Loucy (cell line): ENCODE results near the gene TESMIN.

Source experiments
- H2AFZ ChIP-seq: fragments of 200-600 bp; sonication (generic); 2 replicates; pipeline ENCODE4 v1.6.0; 2016; ENCODE audit warnings: antibody characterized with exemption, mild to moderate bottlenecking, low read length, moderate library complexity
- H3F3A ChIP-seq: fragments of 200-600 bp; 2 replicates; pipeline ENCODE4 v1.6.0; 2016; ENCODE audit warnings: antibody characterized with exemption, low read depth, mild to moderate bottlenecking
- H3K27me3 ChIP-seq: fragments of 200-600 bp; sonication (generic); 2 replicates; pipeline ENCODE4 v1.6.1; 2014; ENCODE audit warnings: low read length, mild to moderate bottlenecking; ENCODE audit not compliant: insufficient read depth, poor library complexity, severe bottlenecking
- H3K36me3 ChIP-seq: fragments of 200-600 bp; sonication (generic); 2 replicates; pipeline ENCODE4 v1.6.1; 2016; ENCODE audit warnings: low read length; ENCODE audit not compliant: insufficient read depth
- H3K4me1 ChIP-seq: fragments of 200-600 bp; sonication (generic); 2 replicates; pipeline ENCODE4 v1.5.1; 2014; ENCODE audit warnings: low read length, mild to moderate bottlenecking; ENCODE audit not compliant: insufficient read depth, poor library complexity, severe bottlenecking
- H3K4me2 ChIP-seq: fragments of 200-600 bp; sonication (generic); 2 replicates; pipeline ENCODE4 v1.6.0; 2014; ENCODE audit warnings: antibody characterized with exemption, low read length, low read depth, mild to moderate bottlenecking; ENCODE audit not compliant: poor library complexity, severe bottlenecking
- H3K4me3 ChIP-seq: fragments of 200-600 bp; sonication (generic); 2 replicates; pipeline ENCODE4 v1.5.1; 2014; ENCODE audit warnings: low read length, mild to moderate bottlenecking, mixed read lengths; ENCODE audit not compliant: poor library complexity, severe bottlenecking
- H3K79me2 ChIP-seq: fragments of 200-600 bp; sonication (generic); 2 replicates; pipeline ENCODE4 v1.6.1; 2014; ENCODE audit warnings: low read length; ENCODE audit not compliant: insufficient read depth
- H3K9ac ChIP-seq: fragments of 200-600 bp; sonication (generic); 2 replicates; pipeline ENCODE4 v1.6.0; 2014; ENCODE audit warnings: mild to moderate bottlenecking, low read depth, low read length, moderate library complexity; ENCODE audit not compliant: poor library complexity, severe bottlenecking
- H3K9me2 ChIP-seq: fragments of 200-600 bp; sonication (generic); replicated peaks from 2 replicates; pipeline ENCODE4 v1.6.1; 2016; ENCODE audit warnings: low read depth, low read length, mixed read lengths
- H3K9me3 ChIP-seq: fragments of 200-600 bp; sonication (generic); 2 replicates; pipeline ENCODE4 v1.6.1; 2014; ENCODE audit warnings: mild to moderate bottlenecking, antibody characterized with exemption, low read length, low read depth; ENCODE audit not compliant: insufficient read depth
- H4K20me1 ChIP-seq: fragments of 200-600 bp; sonication (generic); 2 replicates; pipeline ENCODE4 v1.6.0; 2014; ENCODE audit warnings: antibody characterized with exemption, low read length, mild to moderate bottlenecking; ENCODE audit not compliant: insufficient read depth, poor library complexity, severe bottlenecking
- EZH2phosphoT487 ChIP-seq: fragments of 200-600 bp; IDR thresholded peaks from 2 replicates; pipeline ENCODE4 v1.6.1; 2018; ENCODE audit warnings: antibody characterized with exemption, mild to moderate bottlenecking, moderate library complexity, borderline replicate concordance
- TF ChIP-seq, protein P1 (sequence below): fragments of 200-600 bp; sonication (generic); conservative IDR thresholded peaks from 2 replicates; pipeline ENCODE4 v1.5.1; 2014; ENCODE audit warnings: mild to moderate bottlenecking, antibody characterized with exemption, low read length

Gene TESMIN

DNA sequence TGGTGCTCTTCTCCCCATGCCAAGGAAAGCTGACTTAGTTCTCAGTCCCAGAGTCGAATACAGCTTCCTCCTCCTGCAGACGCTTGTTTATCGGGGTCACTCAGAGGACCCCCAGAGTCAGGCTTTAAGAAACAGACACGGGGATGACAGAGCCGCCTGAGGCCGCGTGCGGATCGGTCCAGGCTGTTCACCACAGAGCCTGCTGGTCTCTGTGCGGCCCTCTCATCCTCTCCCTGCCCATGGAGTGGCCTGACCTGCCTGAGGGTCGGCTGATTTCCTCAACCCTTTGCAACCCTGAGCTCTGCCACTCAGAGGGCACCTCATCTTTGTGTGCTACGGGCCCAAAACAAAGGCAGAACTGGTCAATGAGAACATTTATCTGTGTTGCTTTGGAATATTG, 64.8 kb downstream of the TESMIN start:
- Histone ChIP-seq H3K9me3 (no peaks in the 10 kb centered on the region), H3K4me3 (no peak overlapping the region), H3K36me3 (no peaks in the 10 kb centered on the region), H3K4me1 (peaks cover 14% of the 10 kb centered on the region), H3K79me2 (no peaks in the 10 kb centered on the region), H3K4me2 (no peak overlapping the region), H3K27me3 (no peaks in the 10 kb centered on the region), H3K9ac (no peak overlapping the region), H3F3A (no peaks in the 10 kb centered on the region), H2AFZ (no peak overlapping the region), H4K20me1 (no peaks in the 10 kb centered on the region), H3K9me2 (no peaks in the 10 kb centered on the region)
- TF ChIP-seq EZH2phosphoT487 = no peak
- TF ChIP-seq, protein P1, sequence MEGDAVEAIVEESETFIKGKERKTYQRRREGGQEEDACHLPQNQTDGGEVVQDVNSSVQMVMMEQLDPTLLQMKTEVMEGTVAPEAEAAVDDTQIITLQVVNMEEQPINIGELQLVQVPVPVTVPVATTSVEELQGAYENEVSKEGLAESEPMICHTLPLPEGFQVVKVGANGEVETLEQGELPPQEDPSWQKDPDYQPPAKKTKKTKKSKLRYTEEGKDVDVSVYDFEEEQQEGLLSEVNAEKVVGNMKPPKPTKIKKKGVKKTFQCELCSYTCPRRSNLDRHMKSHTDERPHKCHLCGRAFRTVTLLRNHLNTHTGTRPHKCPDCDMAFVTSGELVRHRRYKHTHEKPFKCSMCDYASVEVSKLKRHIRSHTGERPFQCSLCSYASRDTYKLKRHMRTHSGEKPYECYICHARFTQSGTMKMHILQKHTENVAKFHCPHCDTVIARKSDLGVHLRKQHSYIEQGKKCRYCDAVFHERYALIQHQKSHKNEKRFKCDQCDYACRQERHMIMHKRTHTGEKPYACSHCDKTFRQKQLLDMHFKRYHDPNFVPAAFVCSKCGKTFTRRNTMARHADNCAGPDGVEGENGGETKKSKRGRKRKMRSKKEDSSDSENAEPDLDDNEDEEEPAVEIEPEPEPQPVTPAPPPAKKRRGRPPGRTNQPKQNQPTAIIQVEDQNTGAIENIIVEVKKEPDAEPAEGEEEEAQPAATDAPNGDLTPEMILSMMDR = no peak

DNA sequence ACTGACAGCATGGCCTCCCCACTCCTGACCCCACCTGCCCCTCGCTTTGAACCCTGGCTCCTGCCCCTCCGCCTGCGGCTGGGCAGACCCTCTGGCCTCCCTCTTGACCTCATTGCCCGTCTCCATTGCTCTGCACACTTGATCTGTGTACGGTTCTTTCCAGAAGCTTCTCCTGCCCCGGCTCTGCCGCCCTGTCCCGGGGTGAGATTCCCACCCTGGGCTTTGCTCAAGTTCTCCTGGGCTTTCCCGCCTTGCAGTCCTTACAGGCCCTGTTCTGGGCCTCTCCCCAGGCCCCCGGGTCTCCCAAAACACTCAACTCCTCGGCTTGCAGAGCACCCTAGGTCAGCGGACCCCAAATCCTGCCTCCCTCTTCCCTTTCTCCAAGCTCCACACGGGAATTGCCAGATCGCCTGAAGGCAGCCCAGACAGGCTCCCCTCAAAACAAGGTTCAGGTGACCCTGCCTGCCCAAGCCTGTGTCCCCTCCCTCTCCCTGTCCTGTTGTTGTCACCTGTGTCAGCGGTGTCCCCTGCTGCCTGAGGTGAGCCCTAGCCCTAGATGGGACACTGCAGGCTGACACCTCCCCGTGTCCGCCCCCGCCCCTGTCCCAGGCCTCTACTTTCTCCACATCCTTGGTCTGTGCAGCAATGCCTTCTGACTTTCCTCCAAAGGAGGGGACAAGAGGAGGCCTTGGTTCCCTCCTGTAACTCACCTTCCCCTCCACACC, 65.5 kb downstream of the TESMIN start:
- H3K79me2 ChIP-seq = no peaks in the 10 kb centered on the region
- H2AFZ ChIP-seq = no peak overlapping the region
- no peaks in the 10 kb centered on the region for H4K20me1 ChIP-seq
- H3K9me3 ChIP-seq = no peaks in the 10 kb centered on the region
- no peaks in the 10 kb centered on the region for H3F3A ChIP-seq
- no peak overlapping the region for H3K4me2 ChIP-seq
- no peak overlapping the region for H3K4me3 ChIP-seq
- H3K9ac ChIP-seq = no peak overlapping the region
- no peaks in the 10 kb centered on the region for H3K36me3 ChIP-seq
- no peaks in the 10 kb centered on the region for H3K27me3 ChIP-seq
- H3K9me2 ChIP-seq = no peaks in the 10 kb centered on the region
- peaks cover 10% of the 10 kb centered on the region for H3K4me1 ChIP-seq
- no peak for TF ChIP-seq EZH2phosphoT487
- TF ChIP-seq, protein P1 = no peak

DNA sequence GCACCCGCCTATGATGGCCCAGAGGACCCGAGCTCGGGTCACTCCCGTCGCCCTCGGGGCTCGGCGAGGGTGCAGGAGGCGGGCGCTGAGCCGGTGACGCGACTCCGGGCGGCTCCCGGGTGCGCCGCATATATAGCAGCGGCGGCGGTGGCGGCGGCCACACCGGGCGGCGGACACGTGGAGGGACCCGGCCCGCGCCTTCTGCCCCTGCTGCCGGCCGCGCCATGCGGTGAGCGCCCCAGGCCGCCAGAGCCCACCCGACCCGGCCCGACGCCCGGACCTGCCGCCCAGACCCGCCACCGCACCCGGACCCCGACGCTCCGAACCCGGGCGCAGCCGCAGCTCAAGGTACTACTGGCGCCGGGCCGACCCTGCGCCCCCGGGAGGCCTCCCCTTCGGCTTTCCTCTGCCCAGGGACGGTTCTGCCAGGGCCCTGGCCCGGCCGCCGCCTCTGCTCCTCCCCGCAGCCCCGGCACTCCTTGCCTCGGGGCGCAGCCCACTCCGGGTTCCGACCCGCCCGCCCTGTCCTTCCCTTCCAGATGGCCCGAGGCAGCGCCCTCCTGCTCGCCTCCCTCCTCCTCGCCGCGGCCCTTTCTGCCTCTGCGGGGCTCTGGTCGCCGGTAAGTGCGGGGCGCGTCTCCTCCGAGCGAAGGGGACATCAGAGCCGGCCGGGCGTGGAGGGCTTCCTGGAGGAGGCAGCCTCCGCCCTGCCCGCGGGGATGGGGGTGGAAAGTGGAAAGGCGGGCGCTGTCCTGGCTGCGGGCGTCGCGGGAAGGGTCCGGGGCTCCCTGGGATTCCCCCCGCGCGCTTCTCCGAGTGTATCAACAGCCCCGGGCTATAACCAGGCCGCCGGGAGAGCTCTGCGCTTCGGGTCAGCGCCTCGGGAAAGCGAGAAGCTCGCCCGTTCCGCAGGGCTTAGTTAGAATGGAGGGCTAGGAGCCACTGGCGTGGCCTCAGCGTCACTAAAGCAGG, 66.6 kb downstream of the TESMIN start, which contains the start of gene GAL:
Gene GAL (plus strand): TSS at position 160 of the 972 bp plus-strand sequence. CDS start 380 bp downstream, at position 540.
- no peaks in the 10 kb centered on the region for H3K27me3 ChIP-seq
- TF ChIP-seq, protein P1 = no peak
- no peak for TF ChIP-seq EZH2phosphoT487
- H3K4me1 ChIP-seq = peaks cover 3% of the 10 kb centered on the region
- no peak within 1 kb of the TSS for H3K4me2 ChIP-seq
- H3F3A ChIP-seq = no peaks in the 10 kb centered on the region
- H3K36me3 ChIP-seq = no peaks in the 10 kb centered on the region
- H3K79me2 ChIP-seq = no peaks in the 10 kb centered on the region
- no peak within 1 kb of the TSS for H3K9ac ChIP-seq
- no peaks in the 10 kb centered on the region for H3K9me3 ChIP-seq
- H3K9me2 ChIP-seq = no peaks in the 10 kb centered on the region
- H3K4me3 ChIP-seq = no peak within 1 kb of the TSS
- H4K20me1 ChIP-seq = no peaks in the 10 kb centered on the region
- H2AFZ ChIP-seq = no peak within 1 kb of the TSS
